ENCODE measurements around the gene SCRT2.
"Not testable (repeated sequence)": the region's sequence is repeated elsewhere in the genome, so short reads cannot be mapped to it uniquely, and the experiment has no call there.

The SCRT2 gene

DNA sequence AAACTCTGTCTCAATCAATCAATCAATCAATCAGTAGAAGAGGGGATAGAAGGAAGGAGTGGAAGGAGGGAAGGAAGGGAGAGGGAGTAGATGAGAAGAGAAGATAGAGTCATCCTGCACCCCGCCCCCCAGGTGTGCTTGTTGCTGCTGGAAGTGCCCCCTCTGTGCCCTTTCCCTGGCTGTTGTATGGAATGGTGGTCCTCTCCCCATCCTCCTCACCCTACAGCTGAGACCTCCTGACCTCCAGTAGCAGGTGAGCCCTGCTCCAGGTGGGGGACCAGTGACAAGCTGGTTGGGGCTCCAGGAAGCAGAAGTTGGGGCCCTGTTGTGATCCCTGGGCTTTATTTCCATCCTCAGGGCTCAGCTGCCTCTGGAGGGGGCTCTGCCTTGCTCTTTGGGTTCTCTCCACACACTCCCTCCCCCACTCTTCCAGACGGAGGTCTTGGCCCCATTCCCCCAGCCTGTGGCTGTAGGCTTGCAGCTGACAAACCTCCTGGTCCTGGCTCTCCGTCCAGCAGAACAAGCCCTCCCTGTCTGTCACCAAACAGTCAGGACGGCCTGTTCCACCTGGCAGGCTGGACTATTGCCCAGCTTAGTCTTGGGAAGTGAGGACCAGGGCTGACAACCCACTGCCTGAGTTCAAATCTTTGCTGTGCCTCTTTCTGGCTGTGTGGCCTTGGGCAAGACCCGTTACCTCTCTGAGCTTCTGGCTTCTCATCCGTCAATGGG, 26.0 kb upstream of the SCRT2 start:
- DNase-seq (ENCODE audit: low read depth), result no peak

DNA sequence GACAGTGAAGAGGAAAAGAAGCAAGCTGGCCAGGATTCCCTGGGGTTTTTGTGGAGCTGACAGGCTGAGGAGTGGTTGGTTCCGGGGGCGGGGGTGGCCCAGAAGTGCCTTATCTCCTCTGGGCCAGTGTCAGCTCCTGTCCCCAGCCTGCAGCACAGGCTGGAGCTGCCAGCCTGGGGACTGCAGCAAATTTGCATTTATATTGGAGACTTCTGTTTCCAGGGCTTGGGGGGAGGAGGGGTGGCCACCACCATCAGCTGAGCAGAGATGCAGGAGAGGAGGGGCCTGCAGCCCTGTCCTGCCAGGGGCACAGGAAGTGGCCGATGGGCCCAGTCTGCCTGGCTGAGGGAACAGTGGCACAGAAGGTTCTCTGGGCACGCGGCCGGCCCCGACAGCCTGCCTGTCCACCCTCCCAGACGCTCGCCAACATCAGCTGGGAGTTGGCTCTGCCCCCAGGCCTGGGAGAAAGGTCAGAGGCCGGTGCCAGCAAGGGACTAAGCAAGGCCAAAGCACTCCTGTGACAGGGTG, 24.3 kb upstream of the SCRT2 start:
- DNase-seq (ENCODE audit: low read depth), result no peak

DNA sequence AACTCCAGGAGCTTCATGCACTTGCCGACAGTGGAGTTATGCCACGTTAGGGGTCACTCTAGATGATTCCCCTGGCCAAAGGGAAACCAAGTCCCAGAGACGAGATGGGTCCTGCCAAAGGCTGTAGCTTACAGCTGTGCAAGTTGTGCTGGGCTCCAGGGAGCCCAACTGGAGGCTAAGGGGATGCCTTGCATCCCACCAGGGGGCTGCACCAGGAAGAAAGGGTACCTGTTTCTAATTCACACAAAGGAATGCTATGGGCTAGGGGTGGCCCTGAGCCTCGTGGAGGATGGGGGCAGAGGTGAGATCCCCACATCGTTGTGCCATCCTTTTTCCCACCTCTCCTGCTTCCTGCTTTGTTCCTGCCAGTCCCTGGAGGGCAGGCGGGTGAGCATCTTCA, 23.7 kb upstream of the SCRT2 start:
- DNase-seq (ENCODE audit: low read depth), result no peak

DNA sequence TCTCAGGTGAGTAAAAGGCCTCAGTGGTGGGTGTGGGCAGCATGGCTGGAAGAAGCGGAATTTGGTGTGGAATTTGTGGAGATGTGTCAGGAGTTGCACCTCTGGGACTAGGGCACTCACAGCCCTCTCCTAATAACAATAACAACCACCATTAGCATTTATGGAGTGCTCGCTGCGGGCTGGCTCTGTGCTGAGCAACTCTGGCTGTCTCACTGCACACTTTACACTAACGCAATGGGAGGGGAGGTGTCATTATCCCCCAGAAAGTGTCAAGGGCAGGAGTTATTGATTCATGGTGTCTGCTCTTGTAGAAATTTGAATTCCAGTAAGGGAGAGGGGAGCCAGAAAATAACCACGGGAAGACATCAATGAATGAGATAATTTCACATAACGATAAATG, 22.7 kb upstream of the SCRT2 start:
- no peak for DNase-seq (ENCODE audit: low read depth)

DNA sequence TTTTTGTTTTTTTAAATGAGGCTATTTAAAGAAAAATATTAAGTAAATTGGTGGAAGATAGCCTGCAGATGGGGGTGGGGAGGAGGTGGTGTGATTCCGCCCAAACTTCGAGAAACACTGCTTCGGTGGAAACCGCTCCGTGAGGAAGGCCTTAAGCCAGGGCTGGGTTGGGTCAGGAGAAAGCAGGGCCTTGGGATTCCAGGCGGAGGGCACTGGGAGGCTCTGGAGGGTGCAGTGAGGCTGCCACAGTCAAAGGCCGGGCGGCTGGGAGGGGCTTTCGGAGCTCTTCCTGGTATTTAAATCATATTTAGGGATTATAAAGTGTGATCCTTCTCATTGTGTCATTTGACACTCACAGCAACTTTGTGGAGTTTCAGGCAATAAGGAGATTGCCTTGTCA, 22.2 kb upstream of the SCRT2 start:
- no peak for DNase-seq (ENCODE audit: low read depth)

DNA sequence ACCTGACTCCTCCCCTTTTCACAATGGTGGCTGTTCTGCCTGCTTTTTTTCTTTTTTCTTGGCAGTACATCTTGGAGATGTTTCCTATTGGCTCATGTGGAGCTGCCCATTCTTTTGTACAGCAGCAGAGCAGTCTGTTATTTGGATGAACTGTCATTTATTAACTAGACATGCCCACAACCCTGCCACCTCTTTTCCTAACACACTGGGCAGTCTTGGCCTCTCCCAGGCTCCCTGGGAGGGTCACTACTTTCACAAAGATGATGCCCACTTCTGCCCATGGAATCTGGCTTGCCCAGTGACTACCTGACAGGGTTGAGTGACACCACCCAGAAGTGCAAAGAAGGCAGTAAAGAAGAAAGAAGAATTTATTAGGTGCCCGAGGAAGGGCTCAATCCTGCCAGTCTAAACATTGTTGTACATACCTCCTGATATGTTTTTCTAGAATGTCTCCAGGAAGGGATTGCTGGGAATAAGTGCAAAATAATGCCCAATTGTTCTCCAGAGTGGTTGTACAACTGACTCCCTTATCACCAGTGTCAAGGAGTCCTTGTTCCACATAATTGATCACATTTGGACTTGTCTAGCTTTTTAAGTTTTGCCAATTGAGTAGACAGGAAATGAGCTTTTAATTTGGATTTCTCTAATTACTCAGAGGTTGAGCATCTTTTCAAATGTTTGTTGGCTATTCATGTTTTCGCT, 19.7 kb upstream of the SCRT2 start:
- DNase-seq (ENCODE audit: low read depth), result no peak

DNA sequence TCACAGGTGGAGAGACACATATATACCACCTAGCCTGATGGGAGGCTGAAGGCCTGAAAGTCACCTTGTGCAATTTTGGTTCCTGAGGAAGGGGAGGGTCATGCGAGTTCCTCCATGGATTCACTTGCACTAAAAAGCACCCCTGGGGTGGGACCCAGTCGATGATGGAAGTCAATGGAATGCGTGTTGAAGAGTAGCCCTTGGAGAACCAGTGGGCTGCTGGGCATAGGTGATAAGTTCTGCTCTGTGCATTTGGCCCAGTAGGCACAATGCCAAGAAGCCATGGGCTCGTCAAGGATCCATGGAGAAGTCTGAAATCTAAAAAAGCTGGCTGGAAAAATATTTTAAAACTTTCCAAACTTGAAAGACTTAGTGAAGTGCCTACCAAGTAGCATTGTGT, 18.9 kb upstream of the SCRT2 start:
- DNase-seq (ENCODE audit: low read depth), result no peak

DNA sequence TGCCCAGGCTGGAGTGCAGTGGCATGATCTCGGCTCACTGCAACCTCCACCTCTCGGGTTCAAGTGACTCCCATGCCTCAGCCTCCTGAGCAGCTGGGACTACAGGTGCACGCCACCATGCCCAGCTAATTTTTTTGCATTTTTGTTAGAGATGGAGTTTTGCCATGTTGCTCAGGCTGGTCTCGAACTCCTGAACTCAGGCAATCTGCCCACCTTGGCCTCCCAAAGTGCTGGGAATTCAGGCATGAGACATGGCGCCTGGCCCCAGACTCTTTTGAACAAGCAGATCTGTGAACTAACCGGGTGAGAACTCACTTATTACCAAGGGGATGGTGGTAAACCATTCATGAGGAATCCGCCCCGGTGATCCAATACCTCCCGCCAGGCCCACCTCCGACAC, 18.2 kb upstream of the SCRT2 start:
- DNase-seq (ENCODE audit: low read depth), result not testable (repeated sequence)

DNA sequence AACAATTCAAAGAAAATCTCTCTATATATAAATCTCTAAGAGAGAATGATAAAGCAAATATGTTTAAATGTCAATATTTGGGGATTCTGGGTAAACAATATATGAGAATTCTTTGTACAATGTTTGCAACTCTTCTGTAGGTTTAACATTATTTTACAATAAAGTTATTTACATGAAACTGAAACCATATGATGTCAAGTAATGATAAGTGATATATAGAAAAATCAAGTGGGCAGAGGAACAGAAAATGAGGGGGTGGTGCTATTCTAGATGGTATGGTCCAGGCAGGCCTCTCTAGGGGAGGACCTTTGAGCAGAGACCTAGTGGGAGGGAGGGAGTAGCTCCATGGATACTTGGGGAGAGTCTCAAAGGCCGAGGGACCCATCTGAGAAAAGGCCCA, 16.4 kb upstream of the SCRT2 start:
- no peak for DNase-seq (ENCODE audit: low read depth)

DNA sequence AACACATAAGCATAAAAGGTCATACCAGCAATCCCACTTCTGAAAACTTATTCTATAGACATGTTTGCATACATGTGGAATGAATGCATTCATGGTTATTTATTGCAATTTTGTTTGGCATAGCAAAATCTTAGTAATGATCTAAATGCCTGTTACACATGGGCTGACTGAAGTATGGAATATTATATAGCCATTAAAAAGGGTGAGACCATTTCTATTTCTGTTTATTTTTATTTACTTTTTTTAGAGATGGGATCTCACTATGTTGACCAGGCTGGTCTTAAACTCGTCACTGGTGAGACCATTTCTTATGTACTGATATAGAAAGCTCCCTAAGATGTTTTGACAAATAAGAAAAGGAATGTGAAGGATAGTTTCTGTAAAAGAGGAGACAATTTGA, 14.3 kb upstream of the SCRT2 start:
- no peak for DNase-seq (ENCODE audit: low read depth)

DNA sequence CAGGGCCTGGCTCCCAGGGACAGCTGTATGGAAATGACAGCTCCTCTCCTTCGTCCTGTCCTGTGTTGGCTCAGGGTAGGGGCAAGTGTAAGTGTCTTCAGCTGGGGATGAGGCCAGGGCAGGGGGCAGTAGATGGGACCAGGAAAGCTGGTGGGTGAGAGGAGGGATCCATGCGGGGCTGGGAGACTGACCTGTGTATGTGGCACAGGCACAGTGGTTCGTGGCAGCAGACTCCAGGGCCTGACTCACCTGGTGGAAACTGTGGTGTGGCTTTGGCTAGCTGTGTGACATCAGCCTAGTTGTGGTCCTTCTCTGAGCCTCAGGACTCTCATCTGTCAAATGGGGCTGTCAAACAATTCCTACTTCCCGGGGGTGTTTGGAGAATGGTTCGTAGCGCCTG, 13.7 kb upstream of the SCRT2 start:
- no peak for DNase-seq (ENCODE audit: low read depth)

DNA sequence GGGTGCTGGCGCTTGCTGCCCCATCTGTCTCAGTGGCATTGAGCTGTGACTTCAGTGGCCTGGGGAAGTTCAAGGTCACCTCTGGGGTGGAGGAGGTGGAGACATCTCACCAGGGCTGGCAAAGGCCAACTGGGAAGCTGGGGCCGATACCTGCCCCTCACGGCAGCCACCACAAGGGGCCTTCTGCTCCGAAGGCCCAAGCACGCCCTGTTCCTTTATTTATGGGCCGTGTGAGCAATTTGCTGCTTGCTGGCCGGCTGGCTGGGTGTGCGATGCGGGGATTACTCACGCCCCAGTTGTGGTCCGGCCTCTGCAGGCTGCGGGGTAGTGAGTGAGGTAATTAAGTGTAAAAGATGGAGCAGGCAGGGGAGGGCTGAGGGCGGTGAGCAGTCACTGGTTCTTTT, 13.2 kb upstream of the SCRT2 start:
- no peak for DNase-seq (ENCODE audit: low read depth)

DNA sequence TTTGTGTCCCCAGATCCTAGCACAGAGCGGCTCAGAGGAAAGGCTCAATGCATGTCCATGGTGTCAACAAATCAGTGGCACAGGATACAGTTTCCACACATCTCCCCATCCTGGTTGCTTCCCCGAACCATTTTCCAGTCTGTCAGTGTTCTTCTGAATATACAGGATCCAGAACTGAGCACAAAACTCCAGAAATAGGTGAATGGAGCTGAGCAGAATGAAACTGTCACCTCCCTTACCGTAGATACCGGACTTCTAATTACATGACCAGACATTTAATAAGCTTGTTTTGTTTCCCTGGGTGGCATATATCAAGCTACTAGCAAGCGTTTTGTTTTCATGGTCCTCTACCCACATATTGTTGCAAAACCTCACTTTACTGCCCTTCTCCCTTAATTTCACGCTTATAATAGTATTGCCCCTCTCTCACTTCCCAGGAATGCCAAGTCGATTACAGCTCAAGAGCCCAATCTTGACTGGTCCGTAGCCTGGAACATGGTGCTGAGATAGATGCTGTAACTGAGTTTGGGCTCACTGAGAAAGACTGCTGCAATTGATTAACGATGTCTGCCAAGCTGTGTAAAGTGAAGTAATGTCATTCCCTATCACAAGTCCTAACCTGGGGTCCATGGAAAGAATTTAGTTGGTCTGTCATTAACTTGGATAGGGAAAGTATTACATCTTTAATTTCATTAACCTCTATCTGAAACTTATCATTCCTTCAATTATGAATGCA, 12.0 kb upstream of the SCRT2 start:
- no peak for DNase-seq (ENCODE audit: low read depth)

DNA sequence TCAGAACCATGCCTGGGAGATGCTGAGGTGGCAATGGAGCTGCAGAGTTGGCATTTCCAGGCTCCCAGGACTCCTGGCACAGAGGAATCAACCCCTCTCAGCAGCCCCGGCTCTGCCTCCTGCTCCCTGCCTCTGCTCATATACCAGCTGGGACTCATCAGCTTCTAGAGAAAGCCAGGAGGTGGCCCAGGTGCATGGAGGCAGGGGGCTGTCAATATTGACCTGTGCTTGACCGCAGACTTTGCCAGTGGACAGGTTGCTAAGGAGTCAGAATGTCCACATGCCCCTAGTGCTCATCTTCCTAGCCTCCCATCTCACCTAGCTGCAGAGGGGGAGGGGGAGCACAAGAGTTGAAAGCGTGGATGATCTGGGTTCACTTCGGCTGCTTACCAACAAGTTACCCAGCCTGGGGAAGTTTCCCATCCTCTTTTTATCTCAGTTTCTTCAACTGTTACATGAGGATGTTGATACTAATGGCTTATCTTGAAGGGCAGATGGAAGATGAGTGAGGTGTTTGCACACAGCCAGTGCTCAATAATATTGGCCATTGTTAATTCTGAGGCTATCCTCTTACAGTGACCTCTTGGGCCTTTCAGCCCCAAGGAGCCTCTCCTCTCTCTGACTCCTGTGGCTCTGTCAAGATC, 9.2 kb upstream of the SCRT2 start:
- no peak for DNase-seq (ENCODE audit: low read depth)

DNA sequence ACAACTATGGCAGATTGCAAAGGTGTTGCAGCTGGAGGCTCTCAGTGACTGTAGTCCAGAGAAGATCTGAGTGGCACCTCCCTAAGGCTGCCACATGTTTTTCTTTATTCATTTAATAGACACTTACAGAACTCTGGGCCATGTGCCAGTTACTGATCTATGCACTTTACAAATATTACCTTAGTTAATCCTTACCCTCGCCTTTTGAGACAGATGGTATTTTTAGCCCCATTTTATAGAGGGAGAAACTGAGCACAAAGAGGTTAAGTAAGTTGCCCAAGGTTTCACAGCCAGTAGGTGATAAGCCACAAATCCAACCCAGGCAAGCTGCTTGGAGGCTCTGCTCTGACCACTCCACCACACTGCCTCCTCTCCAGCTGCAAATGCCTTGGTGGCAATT, 6.5 kb upstream of the SCRT2 start:
- no peak for DNase-seq (ENCODE audit: low read depth)

DNA sequence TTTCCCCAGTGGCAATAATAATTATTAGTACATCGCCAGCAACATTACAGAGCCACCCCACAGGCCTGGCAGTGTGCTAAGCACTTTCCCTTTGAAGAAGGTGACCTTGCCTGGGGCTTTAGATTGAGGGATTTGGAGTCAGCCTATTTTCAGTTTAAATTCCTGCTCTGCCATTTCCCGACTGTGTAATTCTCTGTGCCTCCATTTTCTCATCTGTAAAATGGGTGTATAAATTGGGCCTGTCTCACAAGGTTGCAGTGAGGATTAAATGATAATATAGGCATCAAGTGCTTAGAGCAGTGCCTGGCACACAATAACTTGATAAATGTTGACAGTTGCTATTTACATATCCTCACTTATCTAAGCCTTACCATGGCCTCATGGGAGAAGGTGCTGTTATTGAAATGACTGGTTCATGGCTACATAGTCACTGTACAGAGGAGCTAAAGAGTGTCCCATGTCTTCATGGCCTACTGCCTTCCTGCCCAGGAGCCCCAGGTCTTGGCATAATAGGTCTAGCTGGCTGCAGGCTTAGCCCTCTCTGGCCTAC, 5.1 kb upstream of the SCRT2 start:
- DNase-seq (ENCODE audit: low read depth), result no peak

DNA sequence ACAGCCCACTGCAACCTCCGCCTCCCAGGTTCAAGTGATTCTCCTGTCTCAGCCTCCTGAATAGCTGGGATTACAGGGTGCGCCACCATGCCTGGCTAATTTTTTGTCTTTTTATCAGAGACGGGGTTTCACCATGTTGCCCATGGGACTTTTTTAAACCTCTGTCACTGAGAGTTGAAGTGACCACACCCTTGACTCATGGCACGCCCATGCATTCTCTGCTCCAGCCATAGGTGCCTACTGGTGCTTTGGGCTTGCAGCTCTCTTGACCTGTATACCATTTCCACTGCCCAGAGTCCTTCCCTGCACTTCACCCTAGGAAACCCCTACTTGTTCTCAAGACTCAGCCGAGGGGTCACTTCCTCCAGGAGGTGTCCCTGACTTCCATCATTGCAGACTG, 2.4 kb upstream of the SCRT2 start:
- no peak for DNase-seq (ENCODE audit: low read depth)

DNA sequence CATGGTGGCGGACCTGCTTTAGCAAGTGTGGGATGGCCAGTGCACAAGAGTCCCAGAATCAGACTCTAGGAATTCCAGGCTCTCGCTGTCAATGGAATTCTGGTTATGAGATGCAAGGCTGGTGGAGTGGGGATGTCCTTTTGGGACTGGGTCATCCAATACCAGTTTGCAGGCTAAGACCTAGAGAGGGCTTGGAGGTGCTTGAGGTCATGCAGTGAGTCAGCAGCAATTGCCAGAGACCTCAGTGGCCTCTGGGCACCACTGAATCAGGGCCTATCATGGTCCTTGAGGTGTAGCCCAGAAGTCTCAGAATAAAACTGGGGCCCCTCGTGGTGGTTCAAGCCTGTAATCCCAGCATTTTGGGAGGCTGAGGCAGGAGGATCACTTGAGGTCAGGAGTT, 1.4 kb upstream of the SCRT2 start:
- DNase-seq (ENCODE audit: low read depth), result no peak

DNA sequence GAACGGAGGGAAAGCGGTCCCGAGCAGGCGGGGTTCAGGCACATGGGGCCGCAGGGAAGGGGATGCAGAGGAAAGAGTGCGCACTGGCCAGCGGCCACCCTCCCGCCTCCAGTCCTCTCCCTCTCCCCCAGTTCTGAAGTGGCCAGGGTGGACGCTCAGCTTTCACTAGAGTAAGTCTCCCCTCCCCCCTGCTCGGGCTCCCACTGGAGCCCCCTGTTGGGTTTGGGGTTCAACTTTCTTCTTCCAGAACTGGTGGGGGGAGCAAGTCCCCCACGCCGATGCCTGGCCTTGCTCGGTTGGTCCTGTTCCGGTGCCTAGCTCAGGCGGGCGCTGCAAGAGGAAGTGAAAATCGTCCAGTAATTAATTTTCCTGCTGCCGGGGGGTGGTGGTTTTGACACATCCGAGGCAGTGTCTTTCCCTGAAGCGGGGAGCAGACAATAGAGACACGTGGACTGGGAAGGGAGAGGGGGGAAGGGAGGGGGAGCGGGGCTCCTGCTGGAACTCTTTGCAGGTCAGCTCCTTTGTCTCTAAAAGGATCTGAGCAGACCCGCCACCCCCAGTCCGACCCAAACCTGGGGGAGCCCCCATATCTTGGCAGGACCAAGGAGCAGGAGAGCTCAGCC, 824 bp upstream of the SCRT2 start:
- no peak for DNase-seq (ENCODE audit: low read depth)

DNA sequence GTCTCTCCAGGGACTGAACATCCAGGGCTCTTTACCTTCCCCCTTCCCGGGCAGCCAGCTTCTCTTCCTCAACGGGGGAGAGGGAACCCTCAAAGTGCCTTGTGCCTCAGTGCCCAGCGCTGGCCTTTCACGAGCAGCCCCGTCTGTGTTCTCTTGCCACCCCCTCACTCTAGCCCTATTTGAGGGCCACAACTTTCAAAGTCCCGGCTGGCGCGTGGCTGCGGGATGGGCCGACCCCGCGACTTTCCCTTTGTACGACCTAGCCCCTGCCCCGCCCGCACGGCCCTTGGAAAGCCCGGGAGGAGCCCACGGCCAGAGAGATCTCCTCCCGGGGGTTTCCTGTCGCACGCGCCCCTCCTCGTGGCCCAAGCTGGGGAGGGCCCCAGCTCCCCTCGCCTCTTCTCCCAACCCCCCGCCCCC, 559 bp downstream of the SCRT2 start:
- DNase-seq (ENCODE audit: low read depth), result no peak

DNA sequence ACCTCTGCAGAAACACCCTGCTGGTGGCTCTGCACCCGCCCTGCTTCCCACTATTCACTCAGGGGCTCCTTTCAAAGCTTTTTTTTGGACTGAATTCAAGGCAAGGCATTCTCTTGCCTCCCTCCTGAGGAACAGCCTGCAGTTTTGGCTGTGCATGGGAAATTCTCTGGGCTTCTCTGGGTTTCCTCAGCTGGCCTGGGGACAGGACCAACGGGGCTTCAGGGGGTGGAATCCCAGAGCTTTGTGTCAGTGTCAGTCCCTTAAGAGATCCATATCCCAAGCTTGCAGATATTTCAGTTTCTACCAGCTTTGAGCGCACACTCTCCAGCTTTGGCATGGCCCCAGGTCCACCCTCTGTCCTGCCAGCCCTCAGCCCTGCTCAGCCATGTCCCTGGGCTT, 2.0 kb downstream of the SCRT2 start:
- no peak for DNase-seq (ENCODE audit: low read depth)
